WTC11 (cell line): ENCODE data around the gene NBEA. TPM values are rescaled to one million over a fixed set of nuclear protein-coding genes. Genes with fewer than 3 reads are reported as not detected.

Source experiments
- ATAC-seq: fragments of 200-7000 bp; cut with Tn5 transposase; 2 replicates; pipeline ENCODE4 v1.10.0; 2021; ENCODE audit warnings: mild to moderate bottlenecking, moderate library complexity
- CTCF ChIA-PET: fragments of 300-600 bp; sonication (Branson Sonifier 250); formaldehyde crosslinking; loops from one replicate; lab custom pipeline; 2021; ENCODE audit warnings: antibody characterized with exemption; lab: Charles Lee
- POLR2A ChIA-PET: fragments of 350-600 bp; sonication (Branson Sonifier 250); formaldehyde crosslinking; loops from one replicate; lab custom pipeline; 2021; ENCODE audit warnings: antibody characterized with exemption; lab: Charles Lee
- DNase-seq: peaks from one replicate; pipeline ENCODE4 v3.0.0; 2021; ENCODE audit warnings: low spot score
- H3K27ac Mint-ChIP-seq: 2 replicates; pipeline ENCODE4 v1.8.0; 2021; ENCODE audit warnings: mixed read lengths
- H3K27me3 Mint-ChIP-seq: 2 replicates; pipeline ENCODE4 v1.8.0; 2021; ENCODE audit warnings: low read depth, mild to moderate bottlenecking, moderate library complexity, mixed read lengths
- H3K36me3 Mint-ChIP-seq: 2 replicates; pipeline ENCODE4 v1.8.0; 2021; ENCODE audit warnings: mixed read lengths
- H3K4me1 Mint-ChIP-seq: 2 replicates; pipeline ENCODE4 v1.8.0; 2022; ENCODE audit warnings: mixed read lengths
- H3K4me3 Mint-ChIP-seq: 2 replicates; pipeline ENCODE4 v1.8.0; 2021; ENCODE audit warnings: mild to moderate bottlenecking, moderate library complexity, mixed read lengths
- H3K9me3 Mint-ChIP-seq: 2 replicates; pipeline ENCODE4 v1.8.0; 2021; ENCODE audit warnings: mixed read lengths
- ESRRA ChIP-seq: sonication (generic); formaldehyde crosslinking; IDR thresholded peaks from 2 replicates; pipeline ENCODE4 v1.8.1; 2022; ENCODE audit warnings: mild to moderate bottlenecking, missing genetic modification reagents, borderline replicate concordance
- FOXP1 ChIP-seq: sonication (generic); formaldehyde crosslinking; IDR thresholded peaks from 2 replicates; pipeline ENCODE4 v1.8.0; 2022; ENCODE audit warnings: missing genetic modification reagents, mild to moderate bottlenecking, moderate library complexity, borderline replicate concordance
- IRF2 ChIP-seq: sonication (generic); formaldehyde crosslinking; IDR thresholded peaks from 2 replicates; pipeline ENCODE4 v1.8.0; 2022; ENCODE audit warnings: low read depth, missing genetic modification reagents, borderline replicate concordance
- NR2C2 ChIP-seq: sonication (generic); formaldehyde crosslinking; IDR thresholded peaks from 2 replicates; pipeline ENCODE4 v1.8.0; 2022; ENCODE audit warnings: mild to moderate bottlenecking, missing genetic modification reagents
- PRRX2 ChIP-seq: fragments of 250-450 bp; sonication (Bioruptor Pico); IDR thresholded peaks from 2 replicates; pipeline ENCODE4 v1.8.0; 2021; ENCODE audit warnings: mild to moderate bottlenecking
- RELA ChIP-seq: sonication (generic); formaldehyde crosslinking; IDR thresholded peaks from 2 replicates; pipeline ENCODE4 v1.8.1; 2022; ENCODE audit warnings: missing genetic modification reagents, mild to moderate bottlenecking, borderline replicate concordance
- SMAD4 ChIP-seq: sonication (generic); formaldehyde crosslinking; IDR thresholded peaks from 2 replicates; pipeline ENCODE4 v1.8.0; 2022; ENCODE audit warnings: mild to moderate bottlenecking, missing genetic modification reagents
- SP1 ChIP-seq: sonication (generic); formaldehyde crosslinking; conservative IDR thresholded peaks from 2 replicates; pipeline ENCODE4 v1.8.1; 2022; ENCODE audit warnings: missing genetic modification reagents
- ZNF263 ChIP-seq: sonication (generic); formaldehyde crosslinking; IDR thresholded peaks from 2 replicates; pipeline ENCODE4 v1.8.1; 2022; ENCODE audit warnings: low read depth, mild to moderate bottlenecking, moderate library complexity, missing genetic modification reagents
- total RNA-seq: library from RNA; stranded (reverse); gene quantifications from 3 replicates; pipeline ENCODE4 v1.2.3, GENCODE V29; 2021
- TF ChIP-seq, protein P1 (sequence below): sonication (generic); formaldehyde crosslinking; IDR thresholded peaks from 2 replicates; pipeline ENCODE4 v1.8.1; 2022; ENCODE audit warnings: low read depth, missing genetic modification reagents, borderline replicate concordance
- TF ChIP-seq, protein P2 (sequence below): sonication (generic); formaldehyde crosslinking; conservative IDR thresholded peaks from 2 replicates; pipeline ENCODE4 v1.8.1; 2023; ENCODE audit warnings: mild to moderate bottlenecking, low read depth, missing genetic modification reagents, moderate library complexity
- TF ChIP-seq, protein P3 (sequence below): sonication (generic); formaldehyde crosslinking; IDR thresholded peaks from 2 replicates; pipeline ENCODE4 v1.8.0; 2022; ENCODE audit warnings: mild to moderate bottlenecking, missing genetic modification reagents
- TF ChIP-seq, protein P4 (sequence below): sonication (generic); formaldehyde crosslinking; IDR thresholded peaks from 2 replicates; pipeline ENCODE4 v1.8.1; 2023; ENCODE audit warnings: mild to moderate bottlenecking, missing genetic modification reagents, moderate library complexity
- TF ChIP-seq, protein P5 (sequence below): sonication (generic); formaldehyde crosslinking; IDR thresholded peaks from 2 replicates; pipeline ENCODE4 v1.8.1; 2023; ENCODE audit warnings: mild to moderate bottlenecking, missing genetic modification reagents, moderate library complexity

Gene NBEA
- total RNA-seq, 1 experiment from 2014 or later: 20.9 TPM

DNA sequence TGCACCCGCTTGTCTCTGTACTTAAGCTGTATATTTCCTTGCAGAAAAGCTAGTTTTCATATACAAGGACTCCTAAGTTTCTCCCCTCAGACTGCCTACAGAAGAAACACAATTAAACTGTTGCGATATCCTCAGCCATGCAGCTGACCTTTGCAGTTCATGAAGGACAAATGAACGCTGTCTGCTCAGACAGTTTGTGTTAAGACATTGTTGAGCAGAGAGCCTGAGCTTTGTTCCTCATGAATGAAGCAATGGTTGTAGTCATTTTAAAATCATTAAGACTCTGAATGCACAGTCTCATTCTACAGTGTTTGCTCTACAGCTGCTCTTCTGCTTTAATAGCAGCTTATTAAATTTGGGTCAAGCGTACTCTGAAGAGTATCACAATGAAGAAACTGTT is 557.6 kb downstream of the NBEA start:
- DNase-seq: no peak
- CTCF ChIA-PET: no interaction called here
- Mint-ChIP-seq H3K27me3 (no peaks in the 10 kb centered on the region), H3K36me3 (no peaks in the 10 kb centered on the region), H3K4me3 (no peak overlapping the region), H3K9me3 (no peaks in the 10 kb centered on the region), H3K27ac (no peak overlapping the region), H3K4me1 (peaks cover 5% of the 10 kb centered on the region; the same call in 1 of the 2 replicates)
- POLR2A ChIA-PET: no interaction called here
- TF ChIP-seq, protein P1, sequence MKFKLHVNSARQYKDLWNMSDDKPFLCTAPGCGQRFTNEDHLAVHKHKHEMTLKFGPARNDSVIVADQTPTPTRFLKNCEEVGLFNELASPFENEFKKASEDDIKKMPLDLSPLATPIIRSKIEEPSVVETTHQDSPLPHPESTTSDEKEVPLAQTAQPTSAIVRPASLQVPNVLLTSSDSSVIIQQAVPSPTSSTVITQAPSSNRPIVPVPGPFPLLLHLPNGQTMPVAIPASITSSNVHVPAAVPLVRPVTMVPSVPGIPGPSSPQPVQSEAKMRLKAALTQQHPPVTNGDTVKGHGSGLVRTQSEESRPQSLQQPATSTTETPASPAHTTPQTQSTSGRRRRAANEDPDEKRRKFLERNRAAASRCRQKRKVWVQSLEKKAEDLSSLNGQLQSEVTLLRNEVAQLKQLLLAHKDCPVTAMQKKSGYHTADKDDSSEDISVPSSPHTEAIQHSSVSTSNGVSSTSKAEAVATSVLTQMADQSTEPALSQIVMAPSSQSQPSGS (CRISPR knock-in tag): no peak
- no peak for TF ChIP-seq NR2C2 (CRISPR knock-in tag)
- TF ChIP-seq SMAD4 (CRISPR knock-in tag): no peak
- TF ChIP-seq, protein P2, sequence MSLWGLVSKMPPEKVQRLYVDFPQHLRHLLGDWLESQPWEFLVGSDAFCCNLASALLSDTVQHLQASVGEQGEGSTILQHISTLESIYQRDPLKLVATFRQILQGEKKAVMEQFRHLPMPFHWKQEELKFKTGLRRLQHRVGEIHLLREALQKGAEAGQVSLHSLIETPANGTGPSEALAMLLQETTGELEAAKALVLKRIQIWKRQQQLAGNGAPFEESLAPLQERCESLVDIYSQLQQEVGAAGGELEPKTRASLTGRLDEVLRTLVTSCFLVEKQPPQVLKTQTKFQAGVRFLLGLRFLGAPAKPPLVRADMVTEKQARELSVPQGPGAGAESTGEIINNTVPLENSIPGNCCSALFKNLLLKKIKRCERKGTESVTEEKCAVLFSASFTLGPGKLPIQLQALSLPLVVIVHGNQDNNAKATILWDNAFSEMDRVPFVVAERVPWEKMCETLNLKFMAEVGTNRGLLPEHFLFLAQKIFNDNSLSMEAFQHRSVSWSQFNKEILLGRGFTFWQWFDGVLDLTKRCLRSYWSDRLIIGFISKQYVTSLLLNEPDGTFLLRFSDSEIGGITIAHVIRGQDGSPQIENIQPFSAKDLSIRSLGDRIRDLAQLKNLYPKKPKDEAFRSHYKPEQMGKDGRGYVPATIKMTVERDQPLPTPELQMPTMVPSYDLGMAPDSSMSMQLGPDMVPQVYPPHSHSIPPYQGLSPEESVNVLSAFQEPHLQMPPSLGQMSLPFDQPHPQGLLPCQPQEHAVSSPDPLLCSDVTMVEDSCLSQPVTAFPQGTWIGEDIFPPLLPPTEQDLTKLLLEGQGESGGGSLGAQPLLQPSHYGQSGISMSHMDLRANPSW (CRISPR knock-in tag): no peak
- TF ChIP-seq, protein P3, sequence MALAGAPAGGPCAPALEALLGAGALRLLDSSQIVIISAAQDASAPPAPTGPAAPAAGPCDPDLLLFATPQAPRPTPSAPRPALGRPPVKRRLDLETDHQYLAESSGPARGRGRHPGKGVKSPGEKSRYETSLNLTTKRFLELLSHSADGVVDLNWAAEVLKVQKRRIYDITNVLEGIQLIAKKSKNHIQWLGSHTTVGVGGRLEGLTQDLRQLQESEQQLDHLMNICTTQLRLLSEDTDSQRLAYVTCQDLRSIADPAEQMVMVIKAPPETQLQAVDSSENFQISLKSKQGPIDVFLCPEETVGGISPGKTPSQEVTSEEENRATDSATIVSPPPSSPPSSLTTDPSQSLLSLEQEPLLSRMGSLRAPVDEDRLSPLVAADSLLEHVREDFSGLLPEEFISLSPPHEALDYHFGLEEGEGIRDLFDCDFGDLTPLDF (CRISPR knock-in tag): no peak
- no peak for ATAC-seq

DNA sequence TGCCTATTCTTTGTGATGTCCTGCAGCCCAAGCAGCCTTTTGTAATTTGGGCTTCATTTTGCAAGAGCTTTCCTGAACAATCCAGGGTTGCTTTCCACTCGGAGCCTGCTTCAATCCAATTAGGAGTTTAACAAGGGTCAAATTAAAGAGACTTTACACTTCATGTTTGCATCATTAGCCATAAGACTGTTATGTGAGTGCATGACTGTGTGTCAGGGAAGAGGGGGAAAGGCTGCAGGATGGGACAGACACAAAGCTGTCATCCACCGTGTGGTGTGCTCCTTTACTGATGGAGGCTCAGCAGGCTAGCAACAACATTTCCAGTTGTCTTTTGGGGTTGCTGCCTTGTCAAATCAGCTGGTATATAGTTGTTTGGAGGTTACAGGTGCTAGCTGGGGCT is 558.1 kb downstream of the NBEA start:
- Mint-ChIP-seq H3K4me1 (peaks cover 5% of the 10 kb centered on the region; the same call in 1 of the 2 replicates), H3K4me3 (no peak overlapping the region), H3K36me3 (no peaks in the 10 kb centered on the region), H3K27me3 (no peaks in the 10 kb centered on the region), H3K9me3 (no peaks in the 10 kb centered on the region), H3K27ac (no peak overlapping the region)
- DNase-seq (no peak), ATAC-seq (no peak)
- ChIA-PET CTCF (no interaction called here), POLR2A (no interaction called here)
- TF ChIP-seq, protein P4, sequence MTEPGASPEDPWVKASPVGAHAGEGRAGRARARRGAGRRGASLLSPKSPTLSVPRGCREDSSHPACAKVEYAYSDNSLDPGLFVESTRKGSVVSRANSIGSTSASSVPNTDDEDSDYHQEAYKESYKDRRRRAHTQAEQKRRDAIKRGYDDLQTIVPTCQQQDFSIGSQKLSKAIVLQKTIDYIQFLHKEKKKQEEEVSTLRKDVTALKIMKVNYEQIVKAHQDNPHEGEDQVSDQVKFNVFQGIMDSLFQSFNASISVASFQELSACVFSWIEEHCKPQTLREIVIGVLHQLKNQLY (CRISPR knock-in tag): no peak
- TF ChIP-seq PRRX2 (CRISPR knock-in tag) (no peak), ZNF263 (CRISPR knock-in tag) (no peak), RELA (CRISPR knock-in tag) (no peak), ESRRA (CRISPR knock-in tag) (no peak), FOXP1 (CRISPR knock-in tag) (no peak), SP1 (CRISPR knock-in tag) (no peak), IRF2 (CRISPR knock-in tag) (no peak)
- TF ChIP-seq, protein P5, sequence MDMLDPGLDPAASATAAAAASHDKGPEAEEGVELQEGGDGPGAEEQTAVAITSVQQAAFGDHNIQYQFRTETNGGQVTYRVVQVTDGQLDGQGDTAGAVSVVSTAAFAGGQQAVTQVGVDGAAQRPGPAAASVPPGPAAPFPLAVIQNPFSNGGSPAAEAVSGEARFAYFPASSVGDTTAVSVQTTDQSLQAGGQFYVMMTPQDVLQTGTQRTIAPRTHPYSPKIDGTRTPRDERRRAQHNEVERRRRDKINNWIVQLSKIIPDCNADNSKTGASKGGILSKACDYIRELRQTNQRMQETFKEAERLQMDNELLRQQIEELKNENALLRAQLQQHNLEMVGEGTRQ (CRISPR knock-in tag): no peak
- TF ChIP-seq, protein P2 (CRISPR knock-in tag): no peak
